ENCODE measurements around the gene COTL1.

DNA sequence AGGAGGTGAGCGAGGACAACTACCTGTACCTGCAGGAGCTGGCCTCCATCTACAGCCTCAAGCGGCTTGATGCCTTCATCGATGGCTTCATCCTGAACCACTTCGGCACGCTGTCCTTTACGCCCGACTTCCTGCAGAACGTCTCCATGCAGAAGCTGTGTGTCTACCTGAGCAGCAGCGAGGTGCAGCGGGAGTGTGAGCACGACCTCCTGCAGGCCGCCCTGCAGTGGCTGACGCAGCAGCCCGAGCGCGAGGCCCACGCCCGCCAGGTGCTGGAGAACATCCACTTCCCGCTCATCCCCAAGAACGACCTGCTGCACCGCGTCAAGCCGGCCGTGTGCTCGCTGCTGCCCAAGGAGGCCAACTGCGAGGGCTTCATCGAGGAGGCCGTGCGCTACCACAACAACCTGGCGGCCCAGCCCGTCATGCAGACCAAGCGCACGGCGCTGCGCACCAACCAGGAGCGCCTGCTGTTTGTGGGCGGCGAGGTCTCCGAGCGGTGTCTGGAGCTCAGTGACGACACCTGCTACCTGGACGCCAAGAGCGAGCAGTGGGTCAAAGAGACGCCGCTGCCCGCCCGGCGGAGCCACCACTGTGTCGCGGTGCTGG is 39.5 kb upstream of the COTL1 start:
- TF ChIP-seq GLIS3 (CRISPR knock-in tag; IDR thresholded peaks at IDR 0.05) = no peak
- TF ChIP-seq OSR1 (CRISPR knock-in tag; IDR thresholded peaks at IDR 0.05) = no peak
- TF ChIP-seq, protein P1, sequence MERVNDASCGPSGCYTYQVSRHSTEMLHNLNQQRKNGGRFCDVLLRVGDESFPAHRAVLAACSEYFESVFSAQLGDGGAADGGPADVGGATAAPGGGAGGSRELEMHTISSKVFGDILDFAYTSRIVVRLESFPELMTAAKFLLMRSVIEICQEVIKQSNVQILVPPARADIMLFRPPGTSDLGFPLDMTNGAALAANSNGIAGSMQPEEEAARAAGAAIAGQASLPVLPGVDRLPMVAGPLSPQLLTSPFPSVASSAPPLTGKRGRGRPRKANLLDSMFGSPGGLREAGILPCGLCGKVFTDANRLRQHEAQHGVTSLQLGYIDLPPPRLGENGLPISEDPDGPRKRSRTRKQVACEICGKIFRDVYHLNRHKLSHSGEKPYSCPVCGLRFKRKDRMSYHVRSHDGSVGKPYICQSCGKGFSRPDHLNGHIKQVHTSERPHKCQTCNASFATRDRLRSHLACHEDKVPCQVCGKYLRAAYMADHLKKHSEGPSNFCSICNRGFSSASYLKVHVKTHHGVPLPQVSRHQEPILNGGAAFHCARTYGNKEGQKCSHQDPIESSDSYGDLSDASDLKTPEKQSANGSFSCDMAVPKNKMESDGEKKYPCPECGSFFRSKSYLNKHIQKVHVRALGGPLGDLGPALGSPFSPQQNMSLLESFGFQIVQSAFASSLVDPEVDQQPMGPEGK (CRISPR knock-in tag; IDR thresholded peaks at IDR 0.05; ENCODE audit: borderline replicate concordance) = no peak
- no peak for TF ChIP-seq TCF4 (CRISPR knock-in tag; IDR thresholded peaks at IDR 0.05; ENCODE audit: borderline replicate concordance)
- no peak for TF ChIP-seq SNAI2 (CRISPR knock-in tag; IDR thresholded peaks at IDR 0.05)

All from SK-N-SH treated with all-trans-retinoic acid at 6 μM for 48 hours (cell line).